ENCODE data around the gene SFRP2.

Gene SFRP2, protein sequence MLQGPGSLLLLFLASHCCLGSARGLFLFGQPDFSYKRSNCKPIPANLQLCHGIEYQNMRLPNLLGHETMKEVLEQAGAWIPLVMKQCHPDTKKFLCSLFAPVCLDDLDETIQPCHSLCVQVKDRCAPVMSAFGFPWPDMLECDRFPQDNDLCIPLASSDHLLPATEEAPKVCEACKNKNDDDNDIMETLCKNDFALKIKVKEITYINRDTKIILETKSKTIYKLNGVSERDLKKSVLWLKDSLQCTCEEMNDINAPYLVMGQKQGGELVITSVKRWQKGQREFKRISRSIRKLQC

DNA sequence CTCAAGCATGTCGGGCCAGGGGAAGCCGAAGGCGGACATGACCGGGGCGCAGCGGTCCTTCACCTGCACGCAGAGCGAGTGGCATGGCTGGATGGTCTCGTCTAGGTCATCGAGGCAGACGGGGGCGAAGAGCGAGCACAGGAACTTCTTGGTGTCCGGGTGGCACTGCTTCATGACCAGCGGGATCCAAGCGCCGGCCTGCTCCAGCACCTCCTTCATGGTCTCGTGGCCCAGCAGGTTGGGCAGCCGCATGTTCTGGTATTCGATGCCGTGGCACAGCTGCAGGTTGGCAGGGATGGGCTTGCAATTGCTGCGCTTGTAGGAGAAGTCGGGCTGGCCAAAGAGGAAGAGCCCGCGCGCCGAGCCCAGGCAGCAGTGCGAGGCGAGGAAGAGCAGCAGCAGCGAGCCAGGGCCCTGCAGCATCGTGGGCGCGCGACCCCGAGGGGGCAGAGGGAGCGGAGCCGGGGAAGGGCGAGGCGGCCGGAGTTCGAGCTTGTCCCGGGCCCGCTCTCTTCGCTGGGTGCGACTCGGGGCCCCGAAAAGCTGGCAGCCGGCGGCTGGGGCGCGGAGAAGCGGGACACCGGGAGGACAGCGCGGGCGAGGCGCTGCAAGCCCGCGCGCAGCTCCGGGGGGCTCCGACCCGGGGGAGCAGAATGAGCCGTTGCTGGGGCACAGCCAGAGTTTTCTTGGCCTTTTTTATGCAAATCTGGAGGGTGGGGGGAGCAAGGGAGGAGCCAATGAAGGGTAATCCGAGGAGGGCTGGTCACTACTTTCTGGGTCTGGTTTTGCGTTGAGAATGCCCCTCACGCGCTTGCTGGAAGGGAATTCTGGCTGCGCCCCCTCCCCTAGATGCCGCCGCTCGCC lies at the start of gene SFRP2:
Gene SFRP2 (minus strand): TSS at position 671 of the 864 bp plus-strand sequence. CDS start 248 bp downstream, at position 423.
- no peak for DNase-seq

DNA sequence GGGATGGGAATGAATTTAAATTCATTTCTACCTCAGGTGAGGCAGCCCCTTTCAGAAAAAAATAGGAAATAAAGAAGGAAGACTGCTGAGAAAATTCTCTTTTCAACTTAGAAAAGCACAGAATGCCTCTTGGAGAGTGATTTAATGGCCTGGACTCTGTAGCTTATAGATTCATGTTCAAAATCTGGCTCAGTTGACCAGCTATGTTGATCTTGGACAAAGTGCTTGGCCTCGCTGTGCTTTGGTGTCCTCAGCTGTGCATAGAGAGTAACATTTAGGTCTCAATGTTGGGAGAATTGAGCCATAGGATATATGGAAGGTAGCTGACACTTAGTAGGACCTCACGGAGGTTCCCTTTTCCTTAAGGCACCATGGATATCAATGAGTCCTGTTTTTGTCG lies 49.7 kb upstream of the SFRP2 start:
- no peak for DNase-seq

DNA sequence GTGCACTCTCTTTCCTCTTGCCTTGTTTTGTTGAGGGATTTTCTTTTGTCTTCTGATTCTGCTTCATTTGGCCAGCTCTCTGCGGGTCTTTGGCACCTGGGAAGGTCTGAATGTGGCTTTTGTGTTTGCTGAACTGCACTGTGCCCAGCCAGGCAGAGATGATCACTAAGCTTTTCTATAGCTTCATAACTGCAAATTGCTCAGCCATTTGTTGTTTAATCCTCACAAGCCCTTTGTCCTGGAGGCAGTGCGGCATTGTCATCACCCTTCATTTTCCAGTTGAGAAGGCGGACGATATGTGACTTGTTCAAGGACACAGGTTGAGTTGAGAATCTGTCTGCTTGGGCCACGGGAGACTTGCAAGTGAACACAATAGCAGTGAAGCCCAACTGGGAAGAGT lies 46.0 kb upstream of the SFRP2 start:
- DNase-seq = no peak

DNA sequence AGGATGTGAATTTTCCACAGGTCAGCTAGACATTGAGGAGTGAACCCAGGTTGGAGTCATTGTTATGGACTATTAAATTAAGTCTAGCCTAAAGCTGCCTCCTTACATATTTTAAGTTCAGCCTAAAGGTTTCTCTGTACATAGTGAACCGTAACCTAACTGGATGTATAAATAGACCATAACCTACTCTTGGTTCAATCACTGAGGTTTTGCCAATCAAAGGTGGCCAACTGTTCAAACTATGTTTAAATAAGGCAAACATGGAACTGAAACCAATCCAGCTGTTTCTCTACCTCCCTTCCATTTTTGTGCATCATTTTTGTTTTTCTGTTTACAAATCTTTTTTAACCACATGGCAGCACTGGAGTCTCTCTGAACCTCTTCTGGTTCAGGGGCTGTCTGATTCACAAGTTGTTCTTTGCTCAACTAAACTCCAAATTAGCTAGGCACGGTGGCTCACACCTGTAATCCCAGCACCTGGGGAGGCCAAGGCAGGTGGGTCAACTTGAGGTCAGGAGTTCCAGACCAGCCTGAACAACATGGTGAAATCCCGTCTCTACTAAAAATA lies 43.9 kb upstream of the SFRP2 start:
- no peak for DNase-seq

DNA sequence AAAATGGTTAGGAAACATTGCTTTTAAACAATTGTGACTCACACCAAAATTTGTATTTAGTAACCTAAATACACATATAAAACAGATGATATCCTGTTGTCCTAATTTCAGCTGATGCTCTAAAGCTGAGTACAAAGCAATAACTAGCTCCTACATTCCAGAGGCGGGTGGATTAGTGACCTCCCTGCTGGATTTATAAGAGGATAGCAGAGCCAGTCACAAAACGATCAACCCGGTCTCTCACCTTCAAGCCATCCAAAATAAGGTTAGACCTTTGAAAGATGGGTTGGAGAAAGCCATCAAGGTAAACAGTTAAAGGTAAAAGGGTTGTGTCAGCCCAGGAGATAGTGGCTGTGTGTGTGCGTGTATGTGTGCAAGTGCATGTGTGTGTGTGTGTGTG lies 43.2 kb upstream of the SFRP2 start:
- DNase-seq = no peak

DNA sequence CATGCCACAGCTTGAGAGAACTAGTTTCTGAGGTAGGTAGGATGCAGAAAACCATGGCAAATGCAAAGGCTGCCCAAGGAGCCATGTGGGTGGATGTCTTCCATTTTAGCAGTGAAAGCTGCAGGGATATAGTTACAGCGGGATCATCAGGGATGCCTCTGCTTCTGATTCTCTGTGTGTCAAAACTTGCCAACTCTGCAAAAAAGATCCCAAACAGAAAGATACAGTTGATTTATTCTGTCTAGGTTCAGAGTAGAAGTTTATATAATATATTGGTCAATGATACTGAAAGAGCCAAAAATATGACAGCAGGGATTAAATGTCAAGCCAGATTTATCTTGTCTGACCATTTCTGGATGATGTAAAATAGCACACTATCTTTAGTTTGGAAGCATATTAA lies 42.4 kb upstream of the SFRP2 start:
- DNase-seq = no peak

DNA sequence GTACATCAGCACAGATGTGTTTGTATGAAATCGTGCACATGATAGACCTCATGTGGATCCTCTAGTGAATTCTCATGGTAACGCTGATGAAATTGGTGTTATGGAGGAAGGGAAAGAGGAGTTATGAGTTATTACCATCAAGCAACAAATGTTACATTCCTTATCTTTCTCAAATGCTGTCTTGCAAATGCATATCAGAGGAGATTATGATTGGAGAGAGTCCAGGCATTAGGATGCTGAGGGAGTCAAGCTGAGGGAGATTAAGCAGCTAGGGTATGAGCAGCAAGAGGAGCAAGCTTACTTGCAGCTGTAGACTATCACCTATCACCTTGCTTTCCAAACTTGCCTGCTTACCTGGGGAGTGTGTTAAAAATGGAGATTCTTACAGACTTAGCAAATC lies 36.8 kb upstream of the SFRP2 start:
- DNase-seq = no peak

DNA sequence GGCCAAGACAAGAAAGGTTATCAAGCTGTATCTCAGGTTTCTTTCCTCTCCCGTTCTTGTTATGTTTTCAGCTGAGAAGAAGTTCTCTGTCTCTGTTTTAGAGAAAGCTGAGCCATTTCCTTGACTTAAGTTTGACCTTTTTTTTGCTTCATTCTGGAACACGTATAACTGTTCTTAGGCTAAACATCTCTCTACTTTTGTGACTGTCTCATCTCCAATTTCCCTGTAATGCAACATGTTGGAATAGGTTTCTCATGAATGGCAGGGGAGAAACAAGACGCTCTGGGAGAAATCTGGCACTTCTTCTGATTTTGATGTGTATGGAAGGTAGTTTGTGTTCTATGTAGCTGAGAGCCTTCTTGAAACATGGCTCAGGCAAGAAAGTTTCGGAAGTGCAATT lies 36.2 kb upstream of the SFRP2 start:
- DNase-seq = no peak

DNA sequence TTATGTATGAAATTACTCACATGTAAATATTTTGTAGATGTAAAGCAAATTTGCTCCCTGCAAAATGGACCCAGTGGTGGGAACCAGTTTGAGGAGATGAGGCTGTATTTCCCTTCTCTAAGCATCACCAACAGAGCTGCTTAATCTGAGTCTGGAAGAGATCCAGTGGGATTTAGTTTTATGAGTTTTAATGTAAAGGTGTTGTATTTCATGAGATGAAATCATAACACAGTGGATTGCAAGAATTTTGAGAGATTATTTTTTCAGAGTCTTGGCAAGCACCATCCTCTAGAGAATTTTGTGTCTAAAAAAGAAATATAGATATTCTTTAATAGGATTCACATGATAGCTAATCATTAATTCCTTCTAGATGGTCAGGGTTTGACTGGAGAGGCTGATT lies 35.6 kb upstream of the SFRP2 start:
- no peak for DNase-seq

DNA sequence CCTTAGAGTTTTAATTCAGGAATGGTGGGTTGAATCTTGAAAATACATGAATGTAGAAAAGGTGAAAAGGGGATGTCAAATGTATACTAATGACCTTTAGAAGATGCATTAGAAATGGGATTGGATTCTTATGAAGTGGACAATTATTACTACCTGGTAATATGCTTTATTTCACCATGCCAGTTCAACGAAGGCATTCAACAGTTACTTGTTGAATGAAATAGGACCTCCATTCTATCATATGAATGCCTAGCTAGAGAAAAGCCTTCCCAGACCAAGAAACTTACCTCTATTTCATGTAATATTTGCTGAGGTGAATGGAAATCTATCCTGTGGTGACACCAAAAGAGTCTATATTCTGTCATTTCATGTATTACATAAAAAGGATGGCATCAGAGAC lies 34.6 kb upstream of the SFRP2 start:
- DNase-seq = no peak

DNA sequence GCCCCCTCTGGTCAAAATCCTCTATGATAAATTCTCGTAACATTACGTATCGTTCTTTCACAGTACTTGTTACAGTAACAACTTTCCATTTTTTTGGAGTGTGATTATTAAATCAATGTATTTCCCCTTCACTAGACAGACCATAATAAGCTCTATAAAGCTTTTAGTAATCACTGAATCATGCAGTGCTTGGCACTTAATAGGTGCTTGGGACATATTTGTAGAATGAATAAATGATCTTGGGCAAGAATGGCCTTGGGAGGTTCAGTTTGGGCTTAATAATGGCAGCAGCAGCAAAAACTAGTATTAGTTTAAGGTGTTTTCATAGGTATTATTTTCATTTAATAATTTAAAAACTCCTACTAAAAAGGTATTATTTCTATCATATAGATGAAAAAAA lies 33.4 kb upstream of the SFRP2 start:
- DNase-seq = no peak

DNA sequence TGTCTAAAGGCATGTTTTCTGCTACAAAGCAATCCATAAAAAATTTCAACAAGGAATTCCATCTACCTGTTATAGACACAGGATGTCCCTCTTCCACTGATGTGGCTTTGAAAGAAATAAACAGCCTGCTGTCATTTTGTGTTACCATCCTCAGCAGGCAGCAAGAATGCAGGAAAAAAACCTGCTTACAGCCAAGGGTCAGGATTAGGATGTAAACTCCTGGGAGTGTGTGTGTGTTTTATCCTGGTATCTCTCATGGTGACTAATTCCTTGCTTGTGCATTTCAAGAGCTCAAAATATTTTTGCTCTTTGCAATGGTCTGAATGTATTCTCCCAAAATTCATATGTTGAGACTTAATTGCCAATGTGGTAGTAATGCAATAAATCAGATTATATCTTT lies 28.6 kb upstream of the SFRP2 start:
- DNase-seq = no peak

DNA sequence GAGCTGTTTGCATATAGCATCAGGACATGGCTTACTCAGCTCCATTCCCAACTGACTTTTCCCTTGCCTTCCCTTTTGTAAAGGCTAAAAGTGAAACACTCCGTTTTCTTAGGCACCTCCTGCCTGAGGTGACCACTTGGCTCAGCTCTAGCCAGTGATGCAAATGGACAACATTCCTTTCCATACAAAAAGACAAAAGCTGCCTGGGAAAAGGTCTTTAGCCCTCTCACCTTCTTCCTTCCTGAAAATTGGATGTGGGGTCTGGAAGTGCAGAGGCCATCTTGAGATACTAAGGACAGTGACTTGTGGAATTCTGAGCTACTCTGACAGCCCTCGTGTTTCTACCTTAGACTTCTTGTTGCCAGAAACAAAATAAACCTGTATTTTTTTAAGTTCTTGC lies 27.7 kb upstream of the SFRP2 start:
- DNase-seq = no peak

DNA sequence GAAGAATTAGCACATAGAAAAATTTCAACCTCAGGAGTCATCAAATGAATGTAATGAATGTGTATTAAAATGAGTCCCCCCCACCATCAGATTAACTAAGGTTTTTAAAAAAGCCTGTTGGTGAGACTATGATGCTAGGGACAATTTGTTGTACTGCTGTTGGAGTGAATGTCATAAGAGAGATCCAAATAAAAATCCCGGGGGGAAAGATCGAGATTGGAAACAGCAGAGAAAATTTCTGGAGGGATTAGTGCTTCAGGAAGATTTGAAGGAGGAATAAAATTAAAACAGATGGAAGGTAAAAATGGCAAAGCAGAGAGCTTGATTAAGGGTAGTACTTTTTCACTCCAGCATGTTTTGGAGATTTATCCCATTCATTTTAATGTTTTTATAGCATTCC lies 25.9 kb upstream of the SFRP2 start:
- no peak for DNase-seq

DNA sequence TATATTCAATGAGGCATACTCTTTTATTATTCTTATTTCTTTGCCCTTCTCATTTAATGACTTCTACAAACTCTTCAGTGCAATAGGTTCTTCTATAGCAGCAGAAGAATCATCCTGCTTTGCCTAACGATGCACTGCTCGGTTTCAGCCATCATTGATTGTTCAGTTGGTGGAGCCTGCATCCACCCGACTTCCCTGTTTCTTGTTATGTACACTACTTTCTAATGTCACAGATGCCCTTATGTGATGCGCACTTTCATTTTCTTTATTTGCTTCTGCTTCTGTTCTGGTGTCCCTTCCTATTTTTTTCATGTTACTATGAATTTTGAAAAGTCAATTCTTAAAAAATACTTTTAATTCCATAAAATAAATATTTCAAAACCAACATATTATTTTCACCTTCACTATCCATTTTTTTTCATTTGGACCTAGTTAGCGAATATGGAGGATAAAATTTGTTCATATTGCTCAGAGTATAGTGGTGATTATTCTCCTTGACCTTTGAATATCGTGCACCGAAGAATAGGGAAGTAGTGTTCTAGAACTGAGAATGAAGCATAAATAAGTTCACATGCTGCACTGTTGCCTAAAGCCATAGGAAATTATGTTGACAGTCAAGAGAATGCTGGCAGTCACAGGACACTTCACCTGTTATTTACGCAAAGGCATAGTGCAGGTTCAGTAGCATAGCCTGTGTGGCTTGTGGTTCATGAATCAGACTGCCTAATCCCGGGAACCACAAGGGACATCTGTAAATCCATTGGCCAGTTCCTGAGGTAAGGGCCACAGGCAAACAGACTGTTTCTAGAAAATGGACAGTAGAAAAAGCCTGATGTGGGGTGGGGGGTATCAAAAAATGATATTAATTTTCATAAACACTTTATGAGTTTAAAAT lies 21.3 kb upstream of the SFRP2 start:
- DNase-seq = no peak

DNA sequence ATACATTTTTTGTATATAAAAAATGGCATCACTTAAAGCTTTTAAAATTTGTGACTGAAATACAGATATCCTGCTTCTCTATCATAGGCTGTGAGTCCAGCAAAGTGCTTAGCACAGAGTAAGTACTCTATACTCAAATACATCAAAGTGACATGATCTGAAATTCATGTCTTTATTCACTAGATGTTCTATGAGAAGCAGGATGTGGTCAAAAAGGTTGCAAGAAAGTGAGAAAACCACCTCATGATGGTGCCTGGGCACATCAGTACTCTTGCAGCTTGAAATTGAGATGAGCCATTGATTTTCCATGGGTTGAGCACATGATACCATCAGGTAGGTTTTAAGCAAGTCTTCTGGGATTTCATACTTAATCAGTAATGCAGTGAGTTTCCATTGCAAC lies 20.4 kb upstream of the SFRP2 start:
- no peak for DNase-seq

DNA sequence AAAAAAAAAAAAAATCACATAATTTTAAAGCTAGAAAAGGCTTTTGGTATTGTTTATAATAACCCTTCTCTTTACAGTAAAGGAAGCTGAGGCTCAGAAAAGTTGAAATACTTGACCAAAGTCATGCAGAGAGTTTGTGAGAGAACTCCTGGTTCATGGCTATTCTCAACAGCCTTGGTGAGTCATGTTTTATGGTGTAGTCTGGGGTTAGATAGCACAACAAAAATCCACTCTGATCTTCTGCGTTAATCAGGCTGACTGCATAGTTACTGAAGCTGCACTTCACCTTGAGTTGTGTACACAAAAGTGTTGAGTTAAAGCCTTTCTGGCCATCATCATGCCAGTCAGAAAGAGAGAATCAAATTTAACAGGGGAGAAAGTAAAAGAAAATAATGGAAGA lies 19.3 kb upstream of the SFRP2 start:
- DNase-seq = no peak

DNA sequence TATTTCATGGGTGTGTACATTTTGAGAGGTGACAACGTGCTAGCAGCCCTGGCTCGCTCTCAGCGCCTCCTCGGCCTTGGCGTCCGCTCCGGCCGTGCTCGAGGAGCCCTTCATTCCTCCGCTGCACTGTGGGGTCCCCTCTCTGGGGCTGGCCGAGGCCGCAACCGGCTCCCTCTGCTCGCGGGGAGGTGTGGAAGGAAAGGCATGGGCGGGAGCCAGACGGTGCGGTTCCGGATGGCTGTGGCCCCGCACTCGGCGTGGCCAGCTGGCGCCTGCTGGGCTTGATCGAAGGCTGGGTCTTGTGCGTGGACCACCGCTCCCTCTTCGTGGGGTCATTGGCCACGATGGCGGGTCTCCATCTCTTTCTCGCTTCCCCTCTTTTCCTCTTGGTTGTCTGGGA lies 17.2 kb upstream of the SFRP2 start:
- DNase-seq = no peak

DNA sequence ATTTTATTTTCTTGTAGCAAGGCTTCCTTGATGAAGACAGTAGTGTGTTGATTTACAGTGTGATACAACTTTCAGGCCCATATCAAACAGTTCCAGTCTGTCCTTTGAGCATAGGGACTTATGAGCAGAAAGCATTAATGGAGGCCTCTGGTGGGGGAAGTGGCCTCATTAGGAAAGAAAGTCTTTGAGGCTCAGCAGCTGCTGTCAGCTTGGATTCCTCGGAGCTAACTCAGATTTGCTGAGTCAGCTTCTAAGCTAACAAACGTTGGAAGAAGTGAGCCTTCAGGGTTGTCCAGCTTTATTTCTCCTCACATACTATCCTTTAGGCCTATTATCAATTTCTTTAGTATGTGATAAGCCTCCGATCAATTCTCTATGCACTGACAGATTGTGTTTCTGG lies 15.8 kb upstream of the SFRP2 start:
- no peak for DNase-seq

DNA sequence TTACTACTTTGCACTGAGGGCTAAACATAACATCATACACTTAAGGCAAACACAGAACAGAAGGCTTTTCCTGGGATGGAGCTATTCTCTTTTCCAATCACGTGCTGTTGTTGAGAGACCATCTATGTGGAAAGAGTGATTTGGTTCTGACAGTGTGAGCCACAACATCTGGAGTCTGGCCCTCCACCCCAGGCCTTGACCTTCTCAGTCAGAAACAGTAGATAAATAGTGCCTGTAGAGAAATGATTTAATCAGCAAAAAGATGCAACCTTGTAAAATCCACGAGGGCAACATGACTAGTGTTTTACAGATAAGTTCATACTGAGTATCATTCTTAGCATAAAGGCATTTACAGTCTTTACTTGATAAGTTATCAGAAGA lies 10.8 kb upstream of the SFRP2 start:
- no peak for DNase-seq

DNA sequence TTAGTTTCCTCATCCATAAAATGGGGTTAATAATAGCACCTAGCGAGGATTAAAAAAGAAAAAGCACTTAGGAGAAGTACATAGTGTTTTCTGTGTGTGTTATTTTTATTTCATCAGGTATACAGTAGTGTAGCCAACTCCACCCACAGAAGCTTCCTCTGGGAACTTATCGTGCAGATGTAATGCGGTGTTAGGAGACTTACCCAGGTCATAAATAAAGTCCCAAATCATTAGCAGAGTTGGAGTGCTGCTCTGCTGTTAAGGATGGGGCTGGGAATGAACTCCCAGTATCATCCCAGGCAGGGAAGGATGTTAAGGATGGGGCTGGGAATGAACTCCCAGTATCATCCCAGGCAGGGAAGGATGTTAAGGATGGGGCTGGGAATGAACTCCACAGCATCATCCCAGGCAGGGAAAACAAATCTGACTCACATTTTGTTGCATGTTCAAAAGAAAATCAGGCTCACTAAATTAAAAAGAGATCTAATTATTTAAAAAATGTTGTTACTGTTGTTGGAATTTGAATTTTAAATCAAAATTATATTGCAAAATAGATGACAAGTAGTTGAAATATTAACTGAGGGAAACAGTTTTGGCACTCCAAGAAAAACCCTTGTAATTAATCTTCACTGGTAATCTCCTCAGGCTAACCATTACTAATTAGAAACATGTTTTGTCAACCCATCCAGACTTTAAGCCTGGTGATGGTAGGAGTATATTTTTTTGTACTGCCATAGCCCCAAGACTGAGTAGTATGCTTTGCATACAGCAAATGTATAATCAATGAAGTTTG lies 10.2 kb upstream of the SFRP2 start:
- DNase-seq = no peak

DNA sequence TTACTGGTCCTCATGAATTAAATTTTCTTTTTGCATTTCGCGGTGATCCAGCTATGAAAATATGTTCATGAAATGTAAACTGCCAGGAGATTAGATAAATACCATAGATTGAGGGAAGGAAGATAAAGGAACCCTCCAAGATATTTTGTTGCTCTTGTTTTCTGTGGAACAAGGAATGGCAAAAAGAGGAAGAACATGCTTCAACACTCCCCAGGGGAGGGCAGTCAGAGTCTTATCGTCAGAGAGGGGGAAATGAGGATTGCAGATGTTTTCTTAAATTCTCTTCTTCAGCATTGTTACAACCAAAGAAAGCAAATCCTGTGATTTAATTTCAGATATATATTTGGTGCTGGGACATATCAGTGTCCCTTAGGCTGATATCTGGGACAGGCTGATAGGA lies 9.5 kb upstream of the SFRP2 start:
- DNase-seq = no peak
